Endothelial cell of umbilical vein (primary cell): Measurements from ENCODE around the gene BTK. TPM values are rescaled to one million over a fixed set of nuclear protein-coding genes. Genes with fewer than 3 reads are reported as not detected.

Experiments used
- BruUV-seq: library from RNA; stranded (reverse); fragments of 400-500 nt; replicated peaks from 2 replicates; lab custom pipeline; 2021; lab: Mats Ljungman, UMichigan
- CTCF ChIA-PET: fragments of 300-600, 350-600 bp; sonication (Branson Sonifier 250); formaldehyde crosslinking; loops from one replicate; lab custom pipeline; 2021; ENCODE audit warnings: antibody characterized with exemption, inconsistent platforms; lab: Charles Lee
- POLR2A ChIA-PET: fragments of 300-600, 350-600 bp; sonication (Branson Sonifier 250); formaldehyde crosslinking; loops from one replicate; lab custom pipeline; 2021; ENCODE audit warnings: antibody characterized with exemption, inconsistent platforms; lab: Charles Lee
- DNase-seq: peaks from one replicate; pipeline ENCODE4 v3.0.0-alpha.2; 2011; ENCODE audit warnings: low read depth, low spot score
- FAIRE-seq: peaks from 2 replicates; lab custom pipeline; 2011; peaks lifted over from hg19 to GRCh38; lab: Jason Lieb, UNC
- H2AFZ ChIP-seq: 2 replicates; pipeline ENCODE4 v1.6.0; 2012; ENCODE audit warnings: low read depth, low read length, control low read depth, inconsistent platforms
- H3K27ac ChIP-seq: 2 replicates; pipeline ENCODE4 v1.5.1; 2011; ENCODE audit warnings: low read depth, mild to moderate bottlenecking, control low read depth, low read length, moderate library complexity; ENCODE audit not compliant: insufficient read depth
- H3K27me3 ChIP-seq, 2 experiments: 2 replicates each; pipeline versions ENCODE4 v1.6.0 to v1.6.1; 2011; ENCODE audit warnings: low read length in 2 of 2, mixed read lengths in 1 of 2; ENCODE audit not compliant: control insufficient read depth in 2 of 2, insufficient read depth in 2 of 2
- H3K36me3 ChIP-seq, 2 experiments: 2 replicates in 1 of 2; 3 replicates in 1 of 2; pipeline ENCODE4 v1.5.1; 2011; ENCODE audit warnings: low read length in 2 of 2, mild to moderate bottlenecking in 1 of 2, moderate library complexity in 1 of 2; ENCODE audit not compliant: control insufficient read depth in 2 of 2, insufficient read depth in 2 of 2; ENCODE audit errors: extremely low read depth in 1 of 2
- H3K4me1 ChIP-seq: 3 replicates; pipeline ENCODE4 v1.5.1; 2011; ENCODE audit warnings: mild to moderate bottlenecking, low read length; ENCODE audit not compliant: control insufficient read depth, insufficient read depth; ENCODE audit errors: extremely low read depth
- H3K4me2 ChIP-seq: 2 replicates; pipeline ENCODE4 v1.6.1; 2011; ENCODE audit warnings: low read length, control low read depth, mixed read lengths; ENCODE audit not compliant: insufficient read depth
- H3K4me3 ChIP-seq, 3 experiments: fragments of 200-600 bp in 1 of 3; sonication (generic), shearing (Covaris generic) in 1 of 3; replicated peaks in 1 of 3; 2 replicates each; pipeline ENCODE4 v1.5.1; 2011 to 2016; ENCODE audit warnings: control low read depth in 3 of 3, low read length in 3 of 3, mild to moderate bottlenecking in 2 of 3, inconsistent platforms in 1 of 3, low read depth in 1 of 3, moderate library complexity in 1 of 3; ENCODE audit not compliant: insufficient read depth in 1 of 3
- H3K79me2 ChIP-seq: 2 replicates; pipeline ENCODE4 v1.6.0; 2012; ENCODE audit warnings: low read length, inconsistent platforms; ENCODE audit not compliant: control insufficient read depth, insufficient read depth
- H3K9ac ChIP-seq: replicated peaks from 2 replicates; pipeline ENCODE3; 2011; ENCODE audit warnings: low read length, control low read depth; ENCODE audit not compliant: insufficient read depth; ENCODE audit errors: extremely low read depth
- H3K9me1 ChIP-seq: replicated peaks from 3 replicates; pipeline ENCODE4 v1.6.0; 2011; ENCODE audit warnings: mild to moderate bottlenecking, low read length; ENCODE audit not compliant: control insufficient read depth, insufficient read depth; ENCODE audit errors: extremely low read depth
- H3K9me3 ChIP-seq: replicated peaks from 2 replicates; pipeline ENCODE4 v1.5.1; 2012; ENCODE audit warnings: low read length, inconsistent platforms; ENCODE audit not compliant: control insufficient read depth, insufficient read depth
- H4K20me1 ChIP-seq: replicated peaks from 2 replicates; pipeline ENCODE3; 2011; ENCODE audit warnings: mild to moderate bottlenecking, low read length; ENCODE audit not compliant: control insufficient read depth, insufficient read depth; ENCODE audit errors: extremely low read depth
- CTCF ChIP-seq, 2 donors: IDR thresholded peaks; 1 replicate in 1 of 2; 2 replicates in 1 of 2; pipeline ENCODE4 v1.5.1; 2011; ENCODE audit warnings: low read length in 2 of 2, mild to moderate bottlenecking in 2 of 2, moderate library complexity in 2 of 2, control low read depth in 1 of 2, inconsistent platforms in 1 of 2, low read depth in 1 of 2; ENCODE audit not compliant: insufficient read depth in 1 of 2; ENCODE audit errors: extremely low read depth in 1 of 2
- EZH2 ChIP-seq: IDR thresholded peaks from 2 replicates; pipeline ENCODE4 v1.6.1; 2012; ENCODE audit warnings: borderline replicate concordance, low read depth, mild to moderate bottlenecking, moderate library complexity, low read length, inconsistent platforms; ENCODE audit not compliant: severe bottlenecking
- FOS ChIP-seq: IDR thresholded peaks from 2 replicates; pipeline ENCODE4 v1.6.1; 2011; ENCODE audit warnings: mild to moderate bottlenecking, low read length, moderate library complexity, borderline replicate concordance; ENCODE audit not compliant: insufficient read depth
- GATA2 ChIP-seq: IDR thresholded peaks from 2 replicates; pipeline ENCODE4 v1.7.0; 2011; ENCODE audit warnings: low read depth, mild to moderate bottlenecking, moderate library complexity, mixed read lengths, low read length; ENCODE audit not compliant: insufficient read length, insufficient read depth
- JUN ChIP-seq: IDR thresholded peaks from 2 replicates; pipeline ENCODE4 v1.6.1; 2011; ENCODE audit warnings: borderline replicate concordance, low read depth; ENCODE audit not compliant: insufficient read length, insufficient read depth
- MAX ChIP-seq: IDR thresholded peaks from 2 replicates; pipeline ENCODE4 v1.6.1; 2011; ENCODE audit not compliant: insufficient read depth, insufficient read length
- MYC ChIP-seq: IDR thresholded peaks from one replicate; pipeline ENCODE4 v1.6.1; 2011; ENCODE audit warnings: mild to moderate bottlenecking, low read depth, low read length
- POLR2A ChIP-seq: IDR thresholded peaks from 2 replicates; pipeline ENCODE4 v1.6.1; 2012; ENCODE audit warnings: low read depth, mild to moderate bottlenecking, control low read depth, low read length
- POLR2AphosphoS5 ChIP-seq: IDR thresholded peaks from 2 replicates; pipeline ENCODE4 v1.6.1; 2012; ENCODE audit warnings: low read depth, mild to moderate bottlenecking, control low read depth, low read length, moderate library complexity; ENCODE audit not compliant: insufficient read depth
- dilution Hi-C: fragments of 300-500 bp; cut with MboI; formaldehyde crosslinking; loops from one replicate; pipeline ENCODE4 v1.15.0; 2019; ENCODE audit warnings: low sequenced_read_pairs; ENCODE audit not compliant: extremely low pct_ligation_motif_present
- intact Hi-C: fragments of 100-400 bp; cut with micrococcal nuclease; formaldehyde crosslinking; loops from one replicate; pipeline ENCODE4 v1.10.0; 2022
- polyA plus RNA-seq, 4 experiments: library from polyadenylated mRNA; depleted of rRNA in 3 of 4; stranded (reverse) in 3 of 4; unstranded in 1 of 4; fragments of >200 nt; gene quantifications; 2 replicates each; pipeline versions ENCODE4 v1.2.1 to v1.2.3, GENCODE V29; 2011 to 2012; ENCODE audit warnings: missing spikeins in 1 of 4
- total RNA-seq: library from RNA; stranded (reverse); gene quantifications from 2 replicates; pipeline ENCODE4 v1.2.3, GENCODE V29; 2021

The BTK gene
- total and polyA plus RNA-seq, 2 donors (not counting 3 experiments of a cell fraction or from before 2014, with no cell fraction given): 0.11 to 0.13 TPM

- Histone ChIP-seq H3K4me3 (no peak overlapping the region), H3K79me2 (no peaks in the 10 kb centered on the region), H3K9ac (no peak overlapping the region), H3K9me3 (no peaks in the 10 kb centered on the region), H3K36me3 (no peaks in the 10 kb centered on the region), H3K4me1 (no peaks in the 10 kb centered on the region), H4K20me1 (no peaks in the 10 kb centered on the region), H2AFZ (no peak overlapping the region), H3K27me3 (no peaks in the 10 kb centered on the region), H3K9me1 (no peaks in the 10 kb centered on the region), H3K27ac (no peak overlapping the region), H3K4me2 (no peak overlapping the region)
- DNase-seq: no peak
- CTCF ChIA-PET: no interaction called here
- intact Hi-C loops (no loop called here), dilution Hi-C loops (no loop called here)
- POLR2A ChIA-PET: no interaction called here
- TF ChIP-seq EZH2: no peak
- no TSS peak for BruUV-seq
- FAIRE-seq: no peak
Measured at GRCh38 chrX:101385026-101385684, 836 bp downstream of the BTK start.

GRCh38 chrX:101383679-101384205 lies 2.2 kb downstream of the BTK start:
- Histone ChIP-seq H4K20me1 (no peaks in the 10 kb centered on the region), H3K36me3 (no peaks in the 10 kb centered on the region), H3K9me3 (no peaks in the 10 kb centered on the region), H3K9ac (no peak overlapping the region), H3K4me3 (no peak overlapping the region), H3K9me1 (no peaks in the 10 kb centered on the region), H3K27ac (no peak overlapping the region), H2AFZ (no peak overlapping the region), H3K4me2 (no peak overlapping the region), H3K27me3 (no peaks in the 10 kb centered on the region), H3K4me1 (no peaks in the 10 kb centered on the region), H3K79me2 (no peaks in the 10 kb centered on the region)
- intact Hi-C loops (no loop called here), dilution Hi-C loops (no loop called here)
- no TSS peak for BruUV-seq
- TF ChIP-seq POLR2AphosphoS5 (no peak), GATA2 (no peak), MYC (no peak), FOS (no peak), CTCF (IDR thresholded peaks at IDR 0.05; ENCODE audit: extremely low read depth in 1 of 2, insufficient read depth in 1 of 2, low read depth in 1 of 2, low read length in 2 of 2) (no peak), POLR2A (no peak), EZH2 (no peak), JUN (no peak), MAX (no peak)
- DNase-seq: no peak
- ChIA-PET POLR2A (no interaction called here), CTCF (no interaction called here)
- FAIRE-seq: no peak
